WTC11 (cell line): ENCODE measurements around the gene ANTXR1. TPM values are rescaled to one million over a fixed set of nuclear protein-coding genes. Genes with fewer than 3 reads are reported as not detected.

Experiments
- ATAC-seq: fragments of 200-7000 bp; cut with Tn5 transposase; 2 replicates; pipeline ENCODE4 v1.10.0; 2021; ENCODE audit warnings: mild to moderate bottlenecking, moderate library complexity
- CTCF ChIA-PET: fragments of 300-600 bp; sonication (Branson Sonifier 250); formaldehyde crosslinking; loops from one replicate; lab custom pipeline; 2021; ENCODE audit warnings: antibody characterized with exemption; lab: Charles Lee
- POLR2A ChIA-PET: fragments of 350-600 bp; sonication (Branson Sonifier 250); formaldehyde crosslinking; loops from one replicate; lab custom pipeline; 2021; ENCODE audit warnings: antibody characterized with exemption; lab: Charles Lee
- DNase-seq: peaks from one replicate; pipeline ENCODE4 v3.0.0; 2021; ENCODE audit warnings: low spot score
- H3K27ac Mint-ChIP-seq: 2 replicates; pipeline ENCODE4 v1.8.0; 2021; ENCODE audit warnings: mixed read lengths
- H3K27me3 Mint-ChIP-seq: 2 replicates; pipeline ENCODE4 v1.8.0; 2021; ENCODE audit warnings: low read depth, mild to moderate bottlenecking, moderate library complexity, mixed read lengths
- H3K36me3 Mint-ChIP-seq: 2 replicates; pipeline ENCODE4 v1.8.0; 2021; ENCODE audit warnings: mixed read lengths
- H3K4me1 Mint-ChIP-seq: 2 replicates; pipeline ENCODE4 v1.8.0; 2022; ENCODE audit warnings: mixed read lengths
- H3K4me3 Mint-ChIP-seq: 2 replicates; pipeline ENCODE4 v1.8.0; 2021; ENCODE audit warnings: mild to moderate bottlenecking, moderate library complexity, mixed read lengths
- H3K9me3 Mint-ChIP-seq: 2 replicates; pipeline ENCODE4 v1.8.0; 2021; ENCODE audit warnings: mixed read lengths
- ELF4 ChIP-seq: sonication (generic); formaldehyde crosslinking; IDR thresholded peaks from 2 replicates; pipeline ENCODE4 v1.8.1; 2022; ENCODE audit warnings: low read depth, mild to moderate bottlenecking, moderate library complexity, missing genetic modification reagents
- ESRRA ChIP-seq: sonication (generic); formaldehyde crosslinking; IDR thresholded peaks from 2 replicates; pipeline ENCODE4 v1.8.1; 2022; ENCODE audit warnings: mild to moderate bottlenecking, missing genetic modification reagents, borderline replicate concordance
- FOXK1 ChIP-seq: sonication (generic); formaldehyde crosslinking; IDR thresholded peaks from 2 replicates; pipeline ENCODE4 v1.8.0; 2022; ENCODE audit warnings: mild to moderate bottlenecking, moderate library complexity, missing genetic modification reagents
- HMGA2 ChIP-seq: fragments of 250-450 bp; sonication (Bioruptor Pico); IDR thresholded peaks from 2 replicates; pipeline ENCODE4 v1.4.0; 2021; ENCODE audit warnings: mild to moderate bottlenecking, moderate library complexity
- IRF2 ChIP-seq: sonication (generic); formaldehyde crosslinking; IDR thresholded peaks from 2 replicates; pipeline ENCODE4 v1.8.0; 2022; ENCODE audit warnings: low read depth, missing genetic modification reagents, borderline replicate concordance
- NFATC4 ChIP-seq: fragments of 250-450 bp; sonication (Bioruptor Pico); IDR thresholded peaks from 2 replicates; pipeline ENCODE4 v1.9.0; 2021; ENCODE audit warnings: mild to moderate bottlenecking
- NR1H2 ChIP-seq: sonication (generic); formaldehyde crosslinking; IDR thresholded peaks from 2 replicates; pipeline ENCODE4 v1.9.0; 2021; ENCODE audit warnings: mild to moderate bottlenecking, moderate library complexity, missing genetic modification reagents
- NR2C2 ChIP-seq: sonication (generic); formaldehyde crosslinking; IDR thresholded peaks from 2 replicates; pipeline ENCODE4 v1.8.0; 2022; ENCODE audit warnings: mild to moderate bottlenecking, missing genetic modification reagents
- NR3C1 ChIP-seq: sonication (generic); formaldehyde crosslinking; conservative IDR thresholded peaks from 2 replicates; pipeline ENCODE4 v1.8.1; 2023; ENCODE audit warnings: low read depth, mild to moderate bottlenecking, missing genetic modification reagents
- PRRX2 ChIP-seq: fragments of 250-450 bp; sonication (Bioruptor Pico); IDR thresholded peaks from 2 replicates; pipeline ENCODE4 v1.8.0; 2021; ENCODE audit warnings: mild to moderate bottlenecking
- RORB ChIP-seq: fragments of 250-450 bp; sonication (Bioruptor Pico); IDR thresholded peaks from 2 replicates; pipeline ENCODE4 v1.9.0; 2021; ENCODE audit warnings: mild to moderate bottlenecking
- SMAD3 ChIP-seq: sonication (generic); formaldehyde crosslinking; IDR thresholded peaks from 2 replicates; pipeline ENCODE4 v1.8.0; 2022; ENCODE audit warnings: missing genetic modification reagents, mild to moderate bottlenecking, borderline replicate concordance
- SP1 ChIP-seq: sonication (generic); formaldehyde crosslinking; conservative IDR thresholded peaks from 2 replicates; pipeline ENCODE4 v1.8.1; 2022; ENCODE audit warnings: missing genetic modification reagents
- TEAD1 ChIP-seq: sonication (generic); formaldehyde crosslinking; IDR thresholded peaks from 2 replicates; pipeline ENCODE4 v1.8.0; 2022; ENCODE audit warnings: mild to moderate bottlenecking, missing genetic modification reagents
- ZNF671 ChIP-seq: fragments of 250-450 bp; sonication (Bioruptor Pico); IDR thresholded peaks from 2 replicates; pipeline ENCODE4 v1.8.0; 2021; ENCODE audit warnings: mild to moderate bottlenecking
- total RNA-seq: library from RNA; stranded (reverse); gene quantifications from 3 replicates; pipeline ENCODE4 v1.2.3, GENCODE V29; 2021
- TF ChIP-seq, protein P1 (sequence below): fragments of 250-450 bp; sonication (Bioruptor Pico); IDR thresholded peaks from 2 replicates; pipeline ENCODE4 v1.9.0; 2021; ENCODE audit warnings: mild to moderate bottlenecking
- TF ChIP-seq, protein P2 (sequence below): sonication (generic); formaldehyde crosslinking; IDR thresholded peaks from 2 replicates; pipeline ENCODE4 v1.8.1; 2023; ENCODE audit warnings: mild to moderate bottlenecking, missing genetic modification reagents
- TF ChIP-seq, protein P3 (sequence below): sonication (generic); formaldehyde crosslinking; IDR thresholded peaks from 2 replicates; pipeline ENCODE4 v1.8.1; 2022; ENCODE audit warnings: missing genetic modification reagents, borderline replicate concordance
- TF ChIP-seq, protein P4 (sequence below): sonication (generic); formaldehyde crosslinking; IDR thresholded peaks from 2 replicates; pipeline ENCODE4 v1.8.1; 2023; ENCODE audit warnings: mild to moderate bottlenecking, missing genetic modification reagents, borderline replicate concordance
- TF ChIP-seq, protein P5 (sequence below): fragments of 250-450 bp; sonication (Bioruptor Pico); IDR thresholded peaks from 2 replicates; pipeline ENCODE4 v1.9.0; 2021; ENCODE audit warnings: mild to moderate bottlenecking

ANTXR1 gene
- total RNA-seq, 1 experiment from 2014 or later, result 30.0 TPM

DNA sequence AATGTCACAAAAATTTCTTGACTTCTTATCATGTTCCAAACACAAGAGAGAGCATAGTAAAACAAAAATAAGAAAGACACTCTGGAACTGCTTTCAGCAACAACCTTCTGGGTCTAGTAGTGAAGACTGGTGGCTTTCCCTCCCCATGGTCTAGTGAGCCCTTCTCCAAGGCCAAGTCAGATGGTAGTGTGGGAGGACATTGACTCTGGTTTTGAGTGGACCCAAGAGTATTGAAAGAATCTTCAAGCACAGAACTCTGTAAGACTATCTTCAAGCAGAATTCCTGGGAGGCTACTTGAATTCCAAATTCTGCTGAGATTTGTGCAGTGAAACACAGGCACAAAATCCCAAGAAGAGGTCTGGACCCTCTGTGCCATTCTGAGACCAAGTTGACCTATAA is 21.1 kb downstream of the ANTXR1 start (continued):
- TF ChIP-seq, protein P1, sequence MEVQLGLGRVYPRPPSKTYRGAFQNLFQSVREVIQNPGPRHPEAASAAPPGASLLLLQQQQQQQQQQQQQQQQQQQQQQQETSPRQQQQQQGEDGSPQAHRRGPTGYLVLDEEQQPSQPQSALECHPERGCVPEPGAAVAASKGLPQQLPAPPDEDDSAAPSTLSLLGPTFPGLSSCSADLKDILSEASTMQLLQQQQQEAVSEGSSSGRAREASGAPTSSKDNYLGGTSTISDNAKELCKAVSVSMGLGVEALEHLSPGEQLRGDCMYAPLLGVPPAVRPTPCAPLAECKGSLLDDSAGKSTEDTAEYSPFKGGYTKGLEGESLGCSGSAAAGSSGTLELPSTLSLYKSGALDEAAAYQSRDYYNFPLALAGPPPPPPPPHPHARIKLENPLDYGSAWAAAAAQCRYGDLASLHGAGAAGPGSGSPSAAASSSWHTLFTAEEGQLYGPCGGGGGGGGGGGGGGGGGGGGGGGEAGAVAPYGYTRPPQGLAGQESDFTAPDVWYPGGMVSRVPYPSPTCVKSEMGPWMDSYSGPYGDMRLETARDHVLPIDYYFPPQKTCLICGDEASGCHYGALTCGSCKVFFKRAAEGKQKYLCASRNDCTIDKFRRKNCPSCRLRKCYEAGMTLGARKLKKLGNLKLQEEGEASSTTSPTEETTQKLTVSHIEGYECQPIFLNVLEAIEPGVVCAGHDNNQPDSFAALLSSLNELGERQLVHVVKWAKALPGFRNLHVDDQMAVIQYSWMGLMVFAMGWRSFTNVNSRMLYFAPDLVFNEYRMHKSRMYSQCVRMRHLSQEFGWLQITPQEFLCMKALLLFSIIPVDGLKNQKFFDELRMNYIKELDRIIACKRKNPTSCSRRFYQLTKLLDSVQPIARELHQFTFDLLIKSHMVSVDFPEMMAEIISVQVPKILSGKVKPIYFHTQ, result no peak
- TF ChIP-seq NR1H2 (CRISPR knock-in tag), result no peak
- TF ChIP-seq ESRRA (CRISPR knock-in tag), result no peak
- TF ChIP-seq, protein P2, sequence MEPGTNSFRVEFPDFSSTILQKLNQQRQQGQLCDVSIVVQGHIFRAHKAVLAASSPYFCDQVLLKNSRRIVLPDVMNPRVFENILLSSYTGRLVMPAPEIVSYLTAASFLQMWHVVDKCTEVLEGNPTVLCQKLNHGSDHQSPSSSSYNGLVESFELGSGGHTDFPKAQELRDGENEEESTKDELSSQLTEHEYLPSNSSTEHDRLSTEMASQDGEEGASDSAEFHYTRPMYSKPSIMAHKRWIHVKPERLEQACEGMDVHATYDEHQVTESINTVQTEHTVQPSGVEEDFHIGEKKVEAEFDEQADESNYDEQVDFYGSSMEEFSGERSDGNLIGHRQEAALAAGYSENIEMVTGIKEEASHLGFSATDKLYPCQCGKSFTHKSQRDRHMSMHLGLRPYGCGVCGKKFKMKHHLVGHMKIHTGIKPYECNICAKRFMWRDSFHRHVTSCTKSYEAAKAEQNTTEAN (CRISPR knock-in tag), result no peak
- no peak for TF ChIP-seq ELF4 (CRISPR knock-in tag)
- TF ChIP-seq NR2C2 (CRISPR knock-in tag), result no peak
- TF ChIP-seq, protein P3, sequence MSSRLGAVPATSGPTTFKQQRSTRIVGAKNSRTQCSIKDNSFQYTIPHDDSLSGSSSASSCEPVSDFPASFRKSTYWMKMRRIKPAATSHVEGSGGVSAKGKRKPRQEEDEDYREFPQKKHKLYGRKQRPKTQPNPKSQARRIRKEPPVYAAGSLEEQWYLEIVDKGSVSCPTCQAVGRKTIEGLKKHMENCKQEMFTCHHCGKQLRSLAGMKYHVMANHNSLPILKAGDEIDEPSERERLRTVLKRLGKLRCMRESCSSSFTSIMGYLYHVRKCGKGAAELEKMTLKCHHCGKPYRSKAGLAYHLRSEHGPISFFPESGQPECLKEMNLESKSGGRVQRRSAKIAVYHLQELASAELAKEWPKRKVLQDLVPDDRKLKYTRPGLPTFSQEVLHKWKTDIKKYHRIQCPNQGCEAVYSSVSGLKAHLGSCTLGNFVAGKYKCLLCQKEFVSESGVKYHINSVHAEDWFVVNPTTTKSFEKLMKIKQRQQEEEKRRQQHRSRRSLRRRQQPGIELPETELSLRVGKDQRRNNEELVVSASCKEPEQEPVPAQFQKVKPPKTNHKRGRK (CRISPR knock-in tag), result no peak

DNA sequence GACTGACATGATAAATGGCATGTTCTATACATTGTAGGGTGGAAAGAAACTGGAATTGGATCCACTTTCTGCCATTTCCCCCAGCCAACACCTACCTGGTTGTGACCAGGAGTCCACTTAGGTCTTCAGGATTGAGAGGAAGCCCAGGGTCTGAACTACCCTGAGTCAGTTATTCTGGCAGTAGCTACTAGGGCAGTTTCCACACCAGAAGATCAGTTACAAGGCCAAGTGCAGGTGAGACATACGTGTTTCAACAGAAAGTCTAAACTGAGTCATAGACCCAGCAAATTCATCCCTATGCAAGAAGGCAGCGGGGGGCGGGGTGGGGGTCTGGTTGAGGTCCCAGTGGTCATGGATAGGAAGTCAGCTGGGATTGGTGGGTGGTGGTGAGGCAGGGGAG is 21.9 kb downstream of the ANTXR1 start:
- POLR2A ChIA-PET, result no interaction called here
- DNase-seq, result no peak
- H3K9me3 Mint-ChIP-seq, result no peaks in the 10 kb centered on the region
- no peak for TF ChIP-seq FOXK1 (CRISPR knock-in tag)
- TF ChIP-seq NR3C1 (CRISPR knock-in tag), result no peak
- no peak for TF ChIP-seq HMGA2 (CRISPR knock-in tag)
- no peaks in the 10 kb centered on the region for H3K36me3 Mint-ChIP-seq
- peaks cover 15% of the 10 kb centered on the region for H3K4me1 Mint-ChIP-seq
- H3K27me3 Mint-ChIP-seq, result no peaks in the 10 kb centered on the region
- ATAC-seq, result no peak
- no peak overlapping the region for H3K4me3 Mint-ChIP-seq
- CTCF ChIA-PET, result no interaction called here
- H3K27ac Mint-ChIP-seq, result no peak overlapping the region

DNA sequence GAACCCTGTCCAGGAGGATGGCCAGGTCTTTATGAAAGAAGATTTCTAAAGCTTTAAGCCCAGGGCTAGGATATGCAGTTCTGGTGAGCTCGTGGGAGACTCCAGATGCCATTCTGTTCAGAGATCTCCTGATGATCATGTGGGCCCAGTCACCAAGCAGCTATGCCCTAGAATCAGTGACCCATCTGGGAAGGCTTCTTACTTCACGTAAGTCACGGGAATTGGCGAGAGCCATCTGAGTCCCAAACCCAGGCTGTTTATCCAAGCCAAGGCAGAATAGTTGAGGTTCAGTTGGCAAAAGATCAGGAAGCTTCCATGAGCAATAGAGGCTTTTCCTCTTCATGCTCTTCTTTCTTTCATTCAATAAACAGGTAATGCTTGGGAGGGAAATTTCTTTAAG is 23.9 kb downstream of the ANTXR1 start:
- H3K27ac Mint-ChIP-seq, result no peak overlapping the region
- ChIA-PET POLR2A (interaction anchor here (0.6 kb wide), 1 partner anchor 1436 kb away, joined by 3 read pairs; no protein-coding TSS in a partner anchor), CTCF (no interaction called here)
- peaks cover 7% of the 10 kb centered on the region; the same call in 1 of the 2 replicates for H3K36me3 Mint-ChIP-seq
- no peak overlapping the region for H3K4me3 Mint-ChIP-seq
- peaks cover 11% of the 10 kb centered on the region for H3K4me1 Mint-ChIP-seq
- ATAC-seq (no peak), DNase-seq (no peak)
- H3K9me3 Mint-ChIP-seq, result no peaks in the 10 kb centered on the region
- no peaks in the 10 kb centered on the region for H3K27me3 Mint-ChIP-seq
- TF ChIP-seq PRRX2, result no peak
- TF ChIP-seq, protein P1, result no peak
- TF ChIP-seq NFATC4 (CRISPR knock-in tag), result no peak
- TF ChIP-seq SMAD3 (CRISPR knock-in tag), result no peak
- TF ChIP-seq ZNF671 (CRISPR knock-in tag), result no peak
- no peak for TF ChIP-seq IRF2
- TF ChIP-seq RORB (CRISPR knock-in tag), result no peak
- TF ChIP-seq, protein P4, sequence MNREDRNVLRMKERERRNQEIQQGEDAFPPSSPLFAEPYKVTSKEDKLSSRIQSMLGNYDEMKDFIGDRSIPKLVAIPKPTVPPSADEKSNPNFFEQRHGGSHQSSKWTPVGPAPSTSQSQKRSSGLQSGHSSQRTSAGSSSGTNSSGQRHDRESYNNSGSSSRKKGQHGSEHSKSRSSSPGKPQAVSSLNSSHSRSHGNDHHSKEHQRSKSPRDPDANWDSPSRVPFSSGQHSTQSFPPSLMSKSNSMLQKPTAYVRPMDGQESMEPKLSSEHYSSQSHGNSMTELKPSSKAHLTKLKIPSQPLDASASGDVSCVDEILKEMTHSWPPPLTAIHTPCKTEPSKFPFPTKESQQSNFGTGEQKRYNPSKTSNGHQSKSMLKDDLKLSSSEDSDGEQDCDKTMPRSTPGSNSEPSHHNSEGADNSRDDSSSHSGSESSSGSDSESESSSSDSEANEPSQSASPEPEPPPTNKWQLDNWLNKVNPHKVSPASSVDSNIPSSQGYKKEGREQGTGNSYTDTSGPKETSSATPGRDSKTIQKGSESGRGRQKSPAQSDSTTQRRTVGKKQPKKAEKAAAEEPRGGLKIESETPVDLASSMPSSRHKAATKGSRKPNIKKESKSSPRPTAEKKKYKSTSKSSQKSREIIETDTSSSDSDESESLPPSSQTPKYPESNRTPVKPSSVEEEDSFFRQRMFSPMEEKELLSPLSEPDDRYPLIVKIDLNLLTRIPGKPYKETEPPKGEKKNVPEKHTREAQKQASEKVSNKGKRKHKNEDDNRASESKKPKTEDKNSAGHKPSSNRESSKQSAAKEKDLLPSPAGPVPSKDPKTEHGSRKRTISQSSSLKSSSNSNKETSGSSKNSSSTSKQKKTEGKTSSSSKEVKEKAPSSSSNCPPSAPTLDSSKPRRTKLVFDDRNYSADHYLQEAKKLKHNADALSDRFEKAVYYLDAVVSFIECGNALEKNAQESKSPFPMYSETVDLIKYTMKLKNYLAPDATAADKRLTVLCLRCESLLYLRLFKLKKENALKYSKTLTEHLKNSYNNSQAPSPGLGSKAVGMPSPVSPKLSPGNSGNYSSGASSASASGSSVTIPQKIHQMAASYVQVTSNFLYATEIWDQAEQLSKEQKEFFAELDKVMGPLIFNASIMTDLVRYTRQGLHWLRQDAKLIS (CRISPR knock-in tag), result no peak
- TF ChIP-seq, protein P5, sequence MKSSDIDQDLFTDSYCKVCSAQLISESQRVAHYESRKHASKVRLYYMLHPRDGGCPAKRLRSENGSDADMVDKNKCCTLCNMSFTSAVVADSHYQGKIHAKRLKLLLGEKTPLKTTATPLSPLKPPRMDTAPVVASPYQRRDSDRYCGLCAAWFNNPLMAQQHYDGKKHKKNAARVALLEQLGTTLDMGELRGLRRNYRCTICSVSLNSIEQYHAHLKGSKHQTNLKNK (CRISPR knock-in tag), result no peak
- no peak for TF ChIP-seq TEAD1
- no peak for TF ChIP-seq SP1
